MG63 (cell line): ENCODE data around the gene OR51V1. TPM values are rescaled to one million over a fixed set of nuclear protein-coding genes. Genes with fewer than 3 reads are reported as not detected.
"Not testable (repeated sequence)": the region's sequence is repeated elsewhere in the genome, so short reads cannot be mapped to it uniquely, and the experiment has no call there.

Source experiments
- DNase-seq: peaks from one replicate; pipeline ENCODE4 v3.0.0-alpha.2; 2020
- H3K27me3 ChIP-seq: fragments of 250-450 bp; sonication (Bioruptor Pico); 2 replicates; pipeline ENCODE4 v1.5.1; 2020; ENCODE audit warnings: mild to moderate bottlenecking, moderate library complexity
- H3K36me3 ChIP-seq: fragments of 250-450 bp; sonication (Bioruptor Pico); 2 replicates; pipeline ENCODE4 v1.5.1; 2020; ENCODE audit warnings: mild to moderate bottlenecking, moderate library complexity
- H3K4me3 ChIP-seq: fragments of 250-450 bp; sonication (Bioruptor Pico); 2 replicates; pipeline ENCODE4 v1.5.1; 2020; ENCODE audit warnings: mild to moderate bottlenecking, moderate library complexity
- H3K9me3 ChIP-seq: fragments of 250-450 bp; sonication (Bioruptor Pico); 2 replicates; pipeline ENCODE4 v1.5.1; 2020; ENCODE audit warnings: mild to moderate bottlenecking, moderate library complexity
- total RNA-seq: library from RNA; depleted of rRNA; stranded (reverse); fragments of >200 nt; shearing (Covaris generic); gene quantifications from 2 replicates; pipeline ENCODE4 v1.2.3, GENCODE V29; 2014; ENCODE audit warnings: low replicate concordance; rRNA removed

Gene OR51V1, protein sequence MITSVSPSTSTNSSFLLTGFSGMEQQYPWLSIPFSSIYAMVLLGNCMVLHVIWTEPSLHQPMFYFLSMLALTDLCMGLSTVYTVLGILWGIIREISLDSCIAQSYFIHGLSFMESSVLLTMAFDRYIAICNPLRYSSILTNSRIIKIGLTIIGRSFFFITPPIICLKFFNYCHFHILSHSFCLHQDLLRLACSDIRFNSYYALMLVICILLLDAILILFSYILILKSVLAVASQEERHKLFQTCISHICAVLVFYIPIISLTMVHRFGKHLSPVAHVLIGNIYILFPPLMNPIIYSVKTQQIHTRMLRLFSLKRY
- not detected in 2 replicates for total RNA-seq

DNA sequence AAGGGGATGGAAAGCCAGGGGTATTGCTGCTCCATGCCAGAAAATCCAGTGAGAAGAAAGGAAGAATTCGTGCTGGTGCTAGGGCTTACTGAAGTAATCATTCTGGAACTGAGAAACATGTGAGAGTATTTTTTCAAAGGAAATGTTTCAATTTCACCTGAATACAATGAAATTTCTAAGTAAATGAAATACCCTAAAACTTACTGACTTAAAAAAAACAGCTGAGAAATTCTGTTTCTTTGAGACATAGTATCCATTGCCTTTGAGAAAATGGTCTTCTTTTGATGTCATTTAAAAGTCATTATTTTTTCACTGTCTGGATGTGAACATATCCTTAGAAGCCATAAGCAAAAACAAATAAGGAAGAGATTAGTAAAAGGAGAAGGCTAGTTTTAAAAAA is at the start of gene OR51V1:
OR51V1 (minus strand) TSS at position 101 of the 400 bp plus-strand sequence; CDS start at position 101, 0 bp downstream.
- DNase-seq, result no peak
- Histone ChIP-seq H3K9me3 (no peaks in the 10 kb centered on the region), H3K36me3 (no peaks in the 10 kb centered on the region), H3K4me3 (no peak within 1 kb of the TSS), H3K27me3 (no peaks in the 10 kb centered on the region)

DNA sequence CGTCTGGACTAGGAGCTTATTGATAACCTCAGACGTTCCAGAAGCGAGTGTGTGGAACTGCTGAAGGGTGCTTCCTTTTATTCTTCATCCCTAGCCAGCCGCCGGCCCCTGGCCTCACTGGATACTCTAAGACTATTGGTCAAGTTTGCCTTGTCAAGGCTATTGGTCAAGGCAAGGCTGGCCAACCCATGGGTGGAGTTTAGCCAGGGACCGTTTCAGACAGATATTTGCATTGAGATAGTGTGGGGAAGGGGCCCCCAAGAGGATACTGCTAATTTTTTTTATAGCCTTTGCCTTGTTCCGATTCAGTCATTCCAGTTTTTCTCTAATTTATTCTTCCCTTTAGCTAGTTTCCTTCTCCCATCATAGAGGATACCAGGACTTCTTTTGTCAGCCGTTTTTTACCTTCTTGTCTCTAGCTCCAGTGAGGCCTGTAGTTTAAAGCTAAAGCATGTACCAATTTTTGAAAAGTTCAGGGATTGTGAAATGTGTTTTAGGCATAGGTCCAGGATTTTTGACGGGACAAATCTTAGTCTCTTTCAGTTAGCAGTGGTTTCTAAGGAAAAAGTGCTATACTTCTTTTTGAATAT is 49.4 kb upstream of the OR51V1 start, which contains the start of gene HBG1:
HBG1 (minus strand) TSS at position 51 of the 590 bp plus-strand sequence. CDS start 53 bp downstream, outside the sequence.
- not testable (repeated sequence) for H3K9me3 ChIP-seq, DNase-seq, H3K36me3 ChIP-seq, H3K4me3 ChIP-seq, H3K27me3 ChIP-seq

DNA sequence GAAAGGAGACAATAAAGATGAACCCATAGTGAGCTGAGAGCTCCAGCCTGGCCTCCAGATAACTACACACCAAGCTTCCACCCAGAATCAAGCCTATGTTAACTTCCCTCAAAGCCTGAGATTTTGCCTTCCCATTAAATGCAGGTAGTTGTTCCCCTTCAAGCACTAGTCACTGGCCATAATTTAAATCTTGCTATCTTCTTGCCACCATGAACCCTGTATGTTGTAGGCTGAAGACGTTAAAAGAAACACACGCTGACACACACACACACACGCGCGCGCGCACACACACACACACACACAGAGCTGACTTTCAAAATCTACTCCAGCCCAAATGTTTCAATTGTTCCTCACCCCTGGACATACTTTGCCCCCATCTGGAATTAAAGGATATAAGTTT is 48.0 kb upstream of the OR51V1 start:
- not testable (repeated sequence) for H3K36me3 ChIP-seq, H3K9me3 ChIP-seq, DNase-seq, H3K4me3 ChIP-seq, H3K27me3 ChIP-seq

DNA sequence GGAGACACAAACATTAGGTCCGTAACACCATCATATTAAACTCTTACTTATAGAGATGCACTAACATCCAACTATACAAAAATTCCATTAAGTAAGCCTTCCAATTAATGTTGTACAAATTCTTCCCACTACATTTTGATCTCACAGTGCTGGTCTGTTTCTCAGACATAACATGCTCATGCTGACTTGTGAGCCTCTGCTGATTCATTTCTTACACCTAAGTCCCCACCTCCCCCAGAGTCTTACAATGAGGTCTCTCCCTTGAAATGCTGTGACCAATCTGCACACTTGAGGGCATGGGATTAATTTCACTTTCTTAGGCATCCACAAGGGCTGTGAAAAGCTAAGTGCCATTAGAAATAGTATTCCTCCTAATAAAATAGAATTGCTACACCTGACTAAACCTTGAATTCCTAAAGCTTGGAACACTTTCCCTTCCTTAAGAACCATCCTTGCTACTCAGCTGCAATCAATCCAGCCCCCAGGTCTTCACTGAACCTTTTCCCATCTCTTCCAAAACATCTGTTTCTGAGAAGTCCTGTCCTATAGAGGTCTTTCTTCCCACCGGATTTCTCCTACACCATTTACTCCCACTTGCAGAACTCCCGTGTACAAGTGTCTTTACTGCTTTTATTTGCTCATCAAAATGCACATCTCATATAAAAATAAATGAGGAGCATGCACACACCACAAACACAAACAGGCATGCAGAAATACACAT is 47.1 kb upstream of the OR51V1 start:
- Histone ChIP-seq H3K36me3 (no peaks in the 10 kb centered on the region), H3K27me3 (no peaks in the 10 kb centered on the region), H3K9me3 (no peaks in the 10 kb centered on the region), H3K4me3 (no peak overlapping the region)
- DNase-seq, result no peak

DNA sequence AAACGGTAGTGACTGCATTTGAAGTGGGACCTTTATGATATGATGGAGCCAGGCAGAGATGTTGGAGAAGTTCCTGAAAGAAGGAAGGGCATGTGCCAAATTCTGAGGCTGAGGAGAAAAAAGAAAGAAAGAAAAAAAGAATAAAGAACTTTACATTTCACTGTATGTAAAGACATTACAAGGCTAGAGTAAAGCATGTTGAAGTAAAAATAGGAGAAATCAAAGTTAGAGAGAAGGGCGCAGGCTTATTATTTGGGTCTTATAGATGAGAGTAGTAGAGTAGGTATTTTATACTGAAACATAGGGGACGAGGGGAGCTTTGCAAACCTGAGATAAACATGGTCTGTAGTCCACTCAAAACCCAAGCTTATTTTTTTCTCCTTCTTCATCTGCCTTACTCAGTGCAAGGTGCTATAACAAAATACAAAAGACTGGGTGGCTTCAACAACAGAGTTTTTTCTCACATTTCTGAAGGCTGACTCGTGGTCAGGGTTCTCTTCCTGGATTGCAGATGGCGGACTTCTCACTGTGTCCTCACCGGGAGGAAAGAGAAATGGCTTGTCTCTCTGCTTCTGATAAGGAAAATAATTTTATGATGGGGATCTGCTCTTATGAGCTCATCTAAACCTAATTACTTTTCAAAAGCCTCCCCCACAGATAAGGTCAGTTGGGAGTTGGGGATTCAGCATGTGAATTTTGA is 46.4 kb upstream of the OR51V1 start:
- Histone ChIP-seq H3K4me3 (no peak overlapping the region), H3K36me3 (no peaks in the 10 kb centered on the region), H3K27me3 (no peaks in the 10 kb centered on the region), H3K9me3 (no peaks in the 10 kb centered on the region)
- DNase-seq, result no peak

DNA sequence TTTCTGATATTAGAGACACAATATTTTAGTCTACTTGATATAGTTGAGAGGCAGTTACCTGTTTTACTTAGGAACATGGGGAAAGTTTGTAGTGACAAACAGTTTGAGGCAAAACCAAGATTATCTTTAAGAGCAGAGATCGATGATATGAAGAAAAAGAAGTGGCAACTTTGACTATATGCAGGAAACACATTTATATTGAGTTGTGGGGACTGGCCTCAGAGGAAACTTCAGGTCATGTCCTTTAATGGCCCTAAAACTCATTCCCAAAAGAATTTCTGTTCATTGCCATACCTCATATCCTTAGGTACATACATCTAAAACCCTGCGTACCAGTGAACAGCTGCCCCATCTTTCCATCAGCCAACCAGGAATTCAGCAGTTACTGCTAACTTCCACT is 44.7 kb upstream of the OR51V1 start:
- Histone ChIP-seq H3K4me3 (no peak overlapping the region), H3K27me3 (no peaks in the 10 kb centered on the region), H3K9me3 (no peaks in the 10 kb centered on the region), H3K36me3 (no peaks in the 10 kb centered on the region)
- no peak for DNase-seq

DNA sequence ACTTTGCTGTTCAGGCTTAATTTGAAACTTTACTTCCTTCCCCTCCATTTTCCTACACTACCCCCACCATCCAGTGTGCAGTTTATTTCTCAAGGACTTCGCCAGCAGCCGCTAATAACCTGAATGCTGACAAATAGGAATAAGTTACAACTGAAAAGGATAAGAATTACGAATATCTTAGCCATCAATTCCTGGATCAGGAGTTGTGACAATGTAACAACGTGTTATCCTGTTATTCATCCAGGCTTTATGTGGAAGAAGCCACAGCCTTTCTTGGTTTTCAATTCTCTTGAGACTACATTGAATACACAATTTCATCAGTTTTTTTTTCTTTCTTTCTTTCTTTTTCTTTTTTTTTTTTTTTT is 43.3 kb upstream of the OR51V1 start:
- H3K4me3 ChIP-seq, result no peak overlapping the region
- no peaks in the 10 kb centered on the region for H3K36me3 ChIP-seq
- no peak for DNase-seq

DNA sequence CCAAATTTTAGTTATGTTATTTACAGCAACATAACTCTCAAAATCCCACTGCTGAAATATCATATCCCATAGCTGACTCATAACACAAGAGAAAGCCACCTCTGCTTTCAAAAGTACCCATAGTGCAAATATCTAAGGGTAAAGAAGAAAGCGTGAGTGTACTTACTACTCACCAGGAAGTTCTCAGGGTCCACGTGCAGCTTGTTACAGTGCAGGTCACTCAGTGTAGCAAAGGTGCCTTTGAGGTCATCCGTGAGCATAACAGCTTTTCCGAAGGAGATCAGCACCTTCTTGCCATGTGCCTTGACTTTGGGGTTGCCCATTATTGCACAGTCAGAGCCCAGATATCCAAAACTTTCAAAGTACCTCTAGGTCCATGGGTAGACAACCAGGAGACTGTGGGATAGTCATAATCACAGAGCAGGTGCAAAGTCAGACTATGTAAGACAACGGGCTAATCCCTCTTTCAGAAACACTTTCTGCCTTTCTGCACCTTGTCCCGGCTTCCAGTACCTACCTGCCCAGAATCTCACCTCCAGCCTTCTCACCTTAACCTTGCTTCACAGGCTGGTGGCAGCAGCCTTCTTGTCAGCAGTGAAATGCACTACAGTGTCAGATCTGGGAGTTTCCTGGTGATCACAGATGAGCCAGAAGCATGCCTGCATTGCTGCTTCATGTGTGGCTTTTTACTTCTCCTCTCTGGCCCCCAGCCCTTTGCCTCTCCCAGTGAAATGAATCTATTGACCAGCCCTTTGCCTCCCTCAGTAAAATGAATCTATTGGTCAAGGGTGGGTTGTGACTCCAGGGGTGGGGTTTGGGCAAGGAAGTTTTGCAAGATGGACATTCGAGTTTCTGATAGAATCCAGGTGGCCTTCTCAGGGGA is 42.7 kb upstream of the OR51V1 start:
- Histone ChIP-seq H3K27me3 (no peaks in the 10 kb centered on the region), H3K4me3 (no peak overlapping the region), H3K36me3 (no peaks in the 10 kb centered on the region), H3K9me3 (no peaks in the 10 kb centered on the region)
- no peak for DNase-seq

More for the DNA sequence above, 43.3 kb upstream of the OR51V1 start:
- H3K27me3 ChIP-seq, result no peaks in the 10 kb centered on the region
- H3K9me3 ChIP-seq, result no peaks in the 10 kb centered on the region

DNA sequence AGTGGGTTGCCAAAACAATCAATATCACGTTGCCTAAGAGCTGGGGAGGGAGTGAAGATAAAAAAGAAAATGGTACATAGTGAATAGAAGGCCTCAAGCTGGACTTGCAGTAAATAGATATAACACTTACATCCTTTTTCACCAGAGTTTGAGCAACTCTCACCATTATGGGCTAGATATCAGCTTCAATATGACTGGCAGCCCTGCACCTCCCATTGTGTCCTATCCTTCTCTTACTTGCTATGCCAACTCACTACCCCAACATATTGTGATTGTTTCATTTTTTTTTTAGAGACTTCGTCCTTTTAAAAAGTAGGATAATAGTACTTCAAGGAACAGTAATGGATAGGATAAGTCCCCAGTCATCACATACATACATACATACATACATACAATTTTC is 41.7 kb upstream of the OR51V1 start:
- Histone ChIP-seq H3K4me3 (no peak overlapping the region), H3K9me3 (no peaks in the 10 kb centered on the region), H3K36me3 (no peaks in the 10 kb centered on the region), H3K27me3 (no peaks in the 10 kb centered on the region)
- no peak for DNase-seq

DNA sequence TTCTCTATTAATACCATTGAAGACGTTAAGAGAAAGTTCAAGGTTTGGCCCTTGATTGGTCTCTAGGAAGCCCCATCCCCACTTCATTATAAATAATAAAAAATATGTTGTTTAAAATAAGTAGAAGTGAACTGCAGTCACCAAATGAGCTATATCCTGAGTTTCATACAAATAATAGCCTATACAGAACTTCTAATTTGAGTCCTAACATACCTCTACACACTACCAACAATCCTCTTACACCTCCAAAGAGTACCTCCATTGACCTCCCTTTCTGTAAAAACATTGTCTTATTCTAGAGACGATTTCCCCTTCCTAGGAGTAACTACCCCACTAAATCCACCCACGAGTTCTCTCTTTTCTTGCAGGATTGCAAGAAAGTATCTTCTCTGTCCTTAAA is 41.0 kb upstream of the OR51V1 start:
- DNase-seq, result no peak
- H3K36me3 ChIP-seq, result no peaks in the 10 kb centered on the region
- no peak overlapping the region for H3K4me3 ChIP-seq
- no peaks in the 10 kb centered on the region for H3K9me3 ChIP-seq
- no peaks in the 10 kb centered on the region for H3K27me3 ChIP-seq

DNA sequence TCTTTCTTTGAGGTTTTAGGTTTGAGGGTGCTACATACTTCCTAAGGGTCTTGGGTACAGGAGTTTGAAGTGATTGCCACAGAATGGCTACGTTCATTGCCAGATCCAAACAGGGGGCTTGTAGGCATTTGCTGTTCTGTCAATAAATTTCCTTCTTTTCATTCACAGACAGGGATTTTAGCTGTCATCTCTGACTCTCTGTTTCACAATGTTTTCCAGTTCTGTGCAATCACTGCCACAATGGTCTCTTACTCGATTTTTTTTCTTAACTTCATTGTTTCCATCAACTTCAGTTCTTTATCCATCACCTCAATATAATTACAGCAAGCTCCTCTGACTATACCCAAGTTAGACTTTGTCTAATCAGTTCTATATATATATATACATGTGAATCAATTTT is 40.0 kb upstream of the OR51V1 start:
- no peaks in the 10 kb centered on the region for H3K9me3 ChIP-seq
- no peak for DNase-seq
- H3K27me3 ChIP-seq, result no peaks in the 10 kb centered on the region
- no peak overlapping the region for H3K4me3 ChIP-seq
- H3K36me3 ChIP-seq, result no peaks in the 10 kb centered on the region

DNA sequence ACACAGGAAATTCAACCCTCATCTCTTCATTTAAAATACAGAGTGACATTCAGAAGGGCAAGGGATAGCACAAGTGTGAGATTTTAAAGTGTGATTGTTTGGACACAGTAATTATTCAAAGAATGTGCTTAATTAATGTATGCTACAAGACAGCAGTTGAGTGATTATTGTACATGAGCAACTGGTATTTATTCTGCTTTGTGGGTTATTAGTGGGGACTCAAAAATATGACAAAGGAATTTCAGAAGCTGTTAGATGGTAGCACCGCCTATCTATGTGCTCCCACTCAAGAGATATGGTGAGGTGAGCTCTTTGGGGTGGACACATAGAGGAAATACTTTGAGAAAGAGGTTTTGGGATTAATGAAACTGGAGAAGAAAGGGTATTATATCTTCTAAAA is 39.6 kb upstream of the OR51V1 start:
- DNase-seq, result no peak
- H3K9me3 ChIP-seq, result no peaks in the 10 kb centered on the region
- H3K4me3 ChIP-seq, result no peak overlapping the region
- H3K27me3 ChIP-seq, result no peaks in the 10 kb centered on the region
- H3K36me3 ChIP-seq, result no peaks in the 10 kb centered on the region

DNA sequence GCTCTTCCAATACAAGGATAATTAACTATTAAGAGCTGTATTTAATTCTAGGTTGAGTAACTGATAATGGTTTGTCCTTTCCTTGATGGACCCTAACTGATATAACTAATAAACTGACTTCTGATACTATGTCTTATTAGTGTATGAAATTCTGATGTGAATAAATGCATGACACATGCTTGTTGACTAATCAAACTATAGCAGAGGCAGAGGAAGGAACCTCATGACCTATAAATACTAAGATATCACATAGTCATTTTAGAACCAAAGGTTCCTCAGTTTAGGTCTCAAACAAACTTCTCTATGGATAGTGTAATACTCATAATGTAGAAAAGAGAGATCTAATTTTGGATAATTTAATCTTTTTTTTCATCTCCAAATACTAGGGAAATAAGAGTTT is 38.6 kb upstream of the OR51V1 start:
- H3K4me3 ChIP-seq, result no peak overlapping the region
- H3K27me3 ChIP-seq, result no peaks in the 10 kb centered on the region
- no peak for DNase-seq
- no peaks in the 10 kb centered on the region for H3K36me3 ChIP-seq
- no peaks in the 10 kb centered on the region for H3K9me3 ChIP-seq

DNA sequence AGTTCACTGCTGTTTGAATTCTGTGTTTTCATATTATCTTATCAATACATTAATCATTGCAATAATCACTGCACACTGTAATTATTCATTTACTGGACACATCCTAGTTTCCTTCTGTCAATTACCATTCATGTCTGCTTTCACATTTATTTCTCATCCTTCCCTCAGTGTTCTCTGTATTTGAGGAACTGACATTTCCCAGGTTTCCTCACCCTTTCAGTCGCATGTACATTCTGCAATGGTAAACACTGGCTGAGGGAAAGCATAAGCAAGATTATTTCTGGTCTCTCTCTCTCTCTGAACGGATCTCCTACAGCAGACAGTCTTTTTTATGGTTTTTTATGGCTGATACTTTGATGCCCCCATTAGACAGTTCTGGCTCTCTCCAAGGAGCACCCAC is 38.0 kb upstream of the OR51V1 start:
- no peak for DNase-seq
- Histone ChIP-seq H3K9me3 (no peaks in the 10 kb centered on the region), H3K36me3 (no peaks in the 10 kb centered on the region), H3K27me3 (no peaks in the 10 kb centered on the region), H3K4me3 (no peak overlapping the region)

DNA sequence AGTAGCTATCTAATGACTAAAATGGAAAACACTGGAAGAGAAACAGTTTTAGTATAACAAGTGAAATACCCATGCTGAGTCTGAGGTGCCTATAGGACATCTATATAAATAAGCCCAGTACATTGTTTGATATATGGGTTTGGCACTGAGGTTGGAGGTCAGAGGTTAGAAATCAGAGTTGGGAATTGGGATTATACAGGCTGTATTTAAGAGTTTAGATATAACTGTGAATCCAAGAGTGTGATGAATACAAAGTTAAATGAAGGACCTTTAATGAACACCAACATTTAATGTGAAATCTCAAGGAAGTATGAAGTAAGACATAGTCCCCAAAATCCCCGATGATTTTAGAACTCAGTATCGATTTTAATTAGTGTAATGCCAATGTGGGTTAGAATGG is 36.9 kb upstream of the OR51V1 start:
- Histone ChIP-seq H3K4me3 (no peak overlapping the region), H3K36me3 (no peaks in the 10 kb centered on the region), H3K9me3 (no peaks in the 10 kb centered on the region), H3K27me3 (no peaks in the 10 kb centered on the region)
- DNase-seq, result no peak

DNA sequence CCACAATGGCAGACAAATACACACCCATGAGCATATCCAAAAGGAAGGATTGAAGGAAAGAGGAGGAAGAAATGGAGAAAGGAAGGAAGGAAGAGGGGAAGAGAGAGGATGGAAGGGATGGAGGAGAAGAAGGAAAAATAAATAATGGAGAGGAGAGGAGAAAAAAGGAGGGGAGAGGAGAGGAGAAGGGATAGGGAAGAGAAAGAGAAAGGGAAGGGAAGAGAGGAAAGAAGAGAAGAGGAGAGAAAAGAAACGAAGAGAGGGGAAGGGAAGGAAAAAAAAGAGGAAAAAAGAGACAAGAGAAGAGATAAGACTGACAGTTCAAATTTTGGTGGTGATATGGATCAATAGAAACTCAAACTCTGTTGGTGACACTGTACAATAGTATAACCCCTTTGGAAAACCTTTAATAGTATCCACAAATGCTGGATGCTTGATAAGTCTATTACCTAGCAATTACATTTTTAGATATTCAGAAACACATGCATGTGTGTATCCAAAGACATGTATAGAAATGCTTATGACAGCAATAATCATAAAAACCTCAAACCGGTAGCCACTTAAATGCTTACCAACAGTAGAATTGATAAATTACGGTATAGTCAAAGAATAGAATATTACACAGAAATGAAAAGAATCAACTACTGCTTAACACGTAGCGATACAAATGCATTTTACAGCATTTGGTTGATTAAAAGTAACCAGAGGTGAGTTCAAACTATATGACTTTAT is 35.0 kb upstream of the OR51V1 start:
- no peak overlapping the region for H3K4me3 ChIP-seq
- H3K9me3 ChIP-seq, result no peaks in the 10 kb centered on the region
- DNase-seq, result no peak
- H3K36me3 ChIP-seq, result no peaks in the 10 kb centered on the region
- H3K27me3 ChIP-seq, result no peaks in the 10 kb centered on the region
